K562 treated with DMSO at 1 percent for 48 hours (cell line): ENCODE data around the gene KLK8. TPM values are rescaled to one million over a fixed set of nuclear protein-coding genes. Genes with fewer than 3 reads are reported as not detected.

Experiments used
- total RNA-seq: library from RNA; unstranded; fragments of 300-600 nt; gene quantifications from 2 replicates; pipeline ENCODE4 v1.2.3, GENCODE V29; 2022; ENCODE audit warnings: low replicate concordance; ENCODE audit errors: extremely low read depth

Gene KLK8
- total RNA-seq = not detected in 2 replicates

GRCh38 chr19:51001515-51001914 lies at the start of gene KLK8:
TSS of gene KLK8 (minus strand) at chr19:51001604. CDS start at chr19:51001167, 437 bp downstream.

GRCh38 chr19:51034704-51035103 lies 33.3 kb upstream of the KLK8 start, which contains the start of gene KLK12:
TSS of gene KLK12 (minus strand) at chr19:51035002. CDS start at chr19:51034621, 381 bp downstream.

GRCh38 chr19:51026554-51026831 lies 25.1 kb upstream of the KLK8 start, which contains the start of gene KLK11:
TSS of gene KLK11 (minus strand) at chr19:51026616. CDS start at chr19:51025631, 985 bp downstream.

GRCh38 chr19:51019544-51019925 lies 18.1 kb upstream of the KLK8 start, which contains the start of gene KLK10:
TSS of gene KLK10 (minus strand) at chr19:51019709. CDS start at chr19:51019130, 579 bp downstream.

GRCh38 chr19:50983625-50984292 lies 17.6 kb downstream of the KLK8 start, which contains the start of gene KLK7:
TSS of gene KLK7 (minus strand) at chr19:50983917. CDS start at chr19:50982399, 1,518 bp downstream.

DNA sequence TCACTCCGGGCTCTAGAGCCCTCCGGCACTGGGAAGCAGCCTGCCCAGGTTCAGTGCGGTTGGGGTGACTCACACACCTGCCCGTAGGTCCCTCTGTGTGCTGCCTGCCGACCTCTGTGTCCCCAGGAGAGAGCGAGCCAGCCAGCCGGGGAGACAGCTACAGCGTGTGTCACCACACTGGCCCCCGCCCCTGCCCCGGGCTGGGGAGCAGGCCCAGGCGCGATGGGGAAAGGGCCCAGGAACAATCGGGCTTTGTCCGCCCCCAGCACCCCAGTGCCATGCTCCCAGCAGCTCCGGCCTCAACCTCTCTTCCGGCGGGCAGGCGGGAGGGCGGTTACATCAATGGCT lies 32.0 kb downstream of the KLK8 start, which contains the start of gene KLK6:
Gene KLK6 (minus strand): TSS at position 179 of the 348 bp plus-strand sequence. CDS start 1,487 bp downstream, outside the sequence.

DNA sequence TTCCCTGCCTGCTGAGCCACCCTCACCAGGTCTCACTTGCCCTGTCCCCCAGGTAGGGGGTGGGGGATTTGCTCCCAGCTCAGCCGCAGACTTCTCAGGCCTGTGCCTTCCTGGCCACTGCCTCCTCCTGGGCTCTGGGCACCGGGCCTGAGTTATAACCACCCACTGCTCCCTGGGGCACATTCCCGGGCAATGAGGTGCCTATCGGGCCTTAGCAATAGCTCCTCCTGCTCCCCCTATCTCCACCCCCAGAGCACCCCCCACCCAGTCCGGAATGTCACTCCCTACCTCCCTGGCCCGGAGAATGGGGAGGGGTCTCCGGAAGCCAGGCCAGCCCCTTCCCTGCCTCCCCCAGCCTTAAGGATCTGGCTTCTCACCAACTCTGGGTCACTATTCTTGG lies 48.5 kb downstream of the KLK8 start, which contains the start of gene KLK5:
Gene KLK5 (minus strand): TSS at position 129 of the 400 bp plus-strand sequence. CDS start 381 bp downstream, outside the sequence.

Other genes with a start within 250 kb of the KLK8 start
- not detected in 2 replicates for gene GPR32, start 231.1 kb downstream of the KLK8 start, total RNA-seq
- gene ACP4, start 211.2 kb downstream of the KLK8 start, total RNA-seq = not detected in 2 replicates
- not detected in 2 replicates for gene KLK1, start 177.8 kb downstream of the KLK8 start, total RNA-seq
- not detected in 2 replicates for gene KLK15, start 168.0 kb downstream of the KLK8 start, total RNA-seq
- gene KLK3, start 146.7 kb downstream of the KLK8 start, total RNA-seq = not detected in 2 replicates
- not detected in 2 replicates for gene KLK2, start 128.2 kb downstream of the KLK8 start, total RNA-seq
- gene KLK4, start 90.2 kb downstream of the KLK8 start, total RNA-seq = not detected in 2 replicates
- not detected in 2 replicates for gene KLK5, start 48.6 kb downstream of the KLK8 start, total RNA-seq
- gene KLK6, start 32.0 kb downstream of the KLK8 start, total RNA-seq = not detected in 2 replicates
- not detected in 2 replicates for gene KLK7, start 17.7 kb downstream of the KLK8 start, total RNA-seq
- not detected in 2 replicates for gene KLK10, start 18.1 kb upstream of the KLK8 start, total RNA-seq
- not detected in 2 replicates for gene KLK11, start 25.0 kb upstream of the KLK8 start, total RNA-seq
- not detected in 2 replicates for gene KLK12, start 33.4 kb upstream of the KLK8 start, total RNA-seq
- gene KLK13, start 63.5 kb upstream of the KLK8 start, total RNA-seq = not detected in 2 replicates
- gene KLK14, start 81.3 kb upstream of the KLK8 start, total RNA-seq = not detected in 2 replicates
- not detected in 2 replicates for gene CTU1, start 106.8 kb upstream of the KLK8 start, total RNA-seq
- not detected in 2 replicates for gene SIGLEC9, start 123.3 kb upstream of the KLK8 start, total RNA-seq
- gene SIGLEC7, start 140.7 kb upstream of the KLK8 start, total RNA-seq = not detected in 2 replicates
- gene CD33, start 223.5 kb upstream of the KLK8 start, total RNA-seq = not detected in 2 replicates
- gene SIGLECL1, start 249.5 kb upstream of the KLK8 start, total RNA-seq = not detected in 2 replicates